Upper lobe of left lung (tissue), 6 donors: ENCODE results near the gene LSM14B. TPM values are rescaled to one million over a fixed set of nuclear protein-coding genes. Genes with fewer than 3 reads are reported as not detected.
A peak's percentile ranks its signal among the peaks of the same experiment; 100 is the strongest.

ENCODE experiments used
- ATAC-seq, 2 donors: fragments of 200-7000 bp; cut with Tn5 transposase; one replicate each; pipeline ENCODE4 v1.9.1; 2022; ENCODE audit warnings: mild to moderate bottlenecking in 2 of 2, moderate library complexity in 2 of 2; ENCODE audit not compliant: low FRiP score in 2 of 2
- DNase-seq, 2 donors: peaks; one replicate each; pipeline ENCODE4 v3.0.0-alpha.2; 2019 to 2020
- H3K27ac ChIP-seq, 4 donors: fragments of 200-600 bp; sonication (generic); one replicate each; pipeline ENCODE4 v1.5.1; 2016 to 2019
- H3K27me3 ChIP-seq, 4 donors: fragments of 200-600 bp; sonication (generic); one replicate each; pipeline ENCODE4 v1.5.1; 2017 to 2019
- H3K36me3 ChIP-seq, 4 donors: fragments of 200-600 bp; sonication (generic); one replicate each; pipeline ENCODE4 v1.5.1; 2016 to 2019
- H3K4me1 ChIP-seq, 4 donors: fragments of 200-600 bp; sonication (generic); one replicate each; pipeline ENCODE4 v1.5.1; 2018 to 2019
- H3K4me3 ChIP-seq, 4 donors: fragments of 200-600 bp; sonication (generic); one replicate each; pipeline ENCODE4 v1.5.1; 2017 to 2019; ENCODE audit warnings: mild to moderate bottlenecking in 2 of 4, moderate library complexity in 1 of 4
- H3K9me3 ChIP-seq, 4 donors: fragments of 200-600 bp; sonication (generic); one replicate each; pipeline ENCODE4 v1.5.1; 2018 to 2019
- EP300 ChIP-seq, 4 donors: sonication (generic); formaldehyde crosslinking; IDR thresholded peaks; one replicate each; pipeline ENCODE4 v1.5.1; 2017; ENCODE audit warnings: antibody characterized with exemption in 4 of 4, control low read depth in 2 of 4
- POLR2A ChIP-seq, 4 donors: fragments of 450-650 bp; IDR thresholded peaks; one replicate each; pipeline ENCODE4 v1.5.1; 2016 to 2017; ENCODE audit warnings: antibody characterized with exemption in 4 of 4, mild to moderate bottlenecking in 2 of 4
- POLR2AphosphoS5 ChIP-seq, 2 donors: sonication (generic); formaldehyde crosslinking; IDR thresholded peaks; one replicate each; pipeline ENCODE4 v1.5.1; 2017; ENCODE audit warnings: antibody characterized with exemption in 2 of 2
- WGBS, 2 donors: methylation state at CpG; one replicate each; pipeline ENCODE4 v1.1.5; 2017 to 2018; 5-methylcytosine and 5-hydroxymethylcytosine counted together
- total RNA-seq, 6 donors: library from RNA; depleted of rRNA in 4 of 6; stranded (reverse); fragments of >200 nt in 4 of 6; gene quantifications; one replicate each; pipeline versions ENCODE4 v1.1.0 to v1.2.1, GENCODE V29; 2016 to 2021
- TF ChIP-seq, protein P1 (sequence below), 6 experiments: fragments of 450-650 bp in 4 of 6; fragments of 200-600 bp in 2 of 6; sonication (generic) in 2 of 6; IDR thresholded peaks; one replicate each; pipeline ENCODE4 v1.5.1; 2016 to 2019; ENCODE audit warnings: antibody characterized with exemption in 6 of 6
- donor health status: DM: no; HTN: no; CAD: no; lungs with moderate emphysema.
- donor health status: DM: no; HTN: yes; CAD: no; lungs with severe emphysema.

The LSM14B gene
- total RNA-seq, 6 donors from 2014 or later = 27.8 to 46.3 (median 36.4) TPM

GRCh38 chr20:62085206-62085605 is 37.1 kb upstream of the LSM14B start:
- no peak for ATAC-seq
- 78 to 81% methylated on average over 8 to 9 of the region's 9 CpGs for WGBS, 2 donors

GRCh38 chr20:62087227-62087626 is 35.0 kb upstream of the LSM14B start:
- TF ChIP-seq, protein P1, sequence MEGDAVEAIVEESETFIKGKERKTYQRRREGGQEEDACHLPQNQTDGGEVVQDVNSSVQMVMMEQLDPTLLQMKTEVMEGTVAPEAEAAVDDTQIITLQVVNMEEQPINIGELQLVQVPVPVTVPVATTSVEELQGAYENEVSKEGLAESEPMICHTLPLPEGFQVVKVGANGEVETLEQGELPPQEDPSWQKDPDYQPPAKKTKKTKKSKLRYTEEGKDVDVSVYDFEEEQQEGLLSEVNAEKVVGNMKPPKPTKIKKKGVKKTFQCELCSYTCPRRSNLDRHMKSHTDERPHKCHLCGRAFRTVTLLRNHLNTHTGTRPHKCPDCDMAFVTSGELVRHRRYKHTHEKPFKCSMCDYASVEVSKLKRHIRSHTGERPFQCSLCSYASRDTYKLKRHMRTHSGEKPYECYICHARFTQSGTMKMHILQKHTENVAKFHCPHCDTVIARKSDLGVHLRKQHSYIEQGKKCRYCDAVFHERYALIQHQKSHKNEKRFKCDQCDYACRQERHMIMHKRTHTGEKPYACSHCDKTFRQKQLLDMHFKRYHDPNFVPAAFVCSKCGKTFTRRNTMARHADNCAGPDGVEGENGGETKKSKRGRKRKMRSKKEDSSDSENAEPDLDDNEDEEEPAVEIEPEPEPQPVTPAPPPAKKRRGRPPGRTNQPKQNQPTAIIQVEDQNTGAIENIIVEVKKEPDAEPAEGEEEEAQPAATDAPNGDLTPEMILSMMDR (IDR thresholded peaks at IDR 0.05) = no peak
- TF ChIP-seq POLR2AphosphoS5 (IDR thresholded peaks at IDR 0.05) (no peak), POLR2A (IDR thresholded peaks at IDR 0.05) (no peak), EP300 (IDR thresholded peaks at IDR 0.05) (no peak)
- DNase-seq (no peak), ATAC-seq (no peak)
- no peak overlapping the region for H3K4me3 ChIP-seq
- no peaks in the 10 kb centered on the region for H3K9me3 ChIP-seq
- H3K4me1 ChIP-seq = no peaks in the 10 kb centered on the region
- 36 to 50% methylated on average over 6 to 11 of the region's 11 CpGs for WGBS, 2 donors
- no peak overlapping the region for H3K27ac ChIP-seq
- no peaks in the 10 kb centered on the region for H3K27me3 ChIP-seq
- no peaks in the 10 kb centered on the region for H3K36me3 ChIP-seq

More at GRCh38 chr20:62085206-62085605, 37.1 kb upstream of the LSM14B start:
- TF ChIP-seq EP300 (IDR thresholded peaks at IDR 0.05) = no peak
- no peak for TF ChIP-seq POLR2A (IDR thresholded peaks at IDR 0.05)
- TF ChIP-seq, protein P1 (IDR thresholded peaks at IDR 0.05) = no peak
- TF ChIP-seq POLR2AphosphoS5 (IDR thresholded peaks at IDR 0.05) = no peak
- Histone ChIP-seq H3K4me3 (no peak overlapping the region), H3K4me1 (no peaks in the 10 kb centered on the region), H3K27ac (no peak overlapping the region), H3K27me3 (no peaks in the 10 kb centered on the region), H3K36me3 (no peaks in the 10 kb centered on the region), H3K9me3 (no peaks in the 10 kb centered on the region)
- DNase-seq = no peak

DNA sequence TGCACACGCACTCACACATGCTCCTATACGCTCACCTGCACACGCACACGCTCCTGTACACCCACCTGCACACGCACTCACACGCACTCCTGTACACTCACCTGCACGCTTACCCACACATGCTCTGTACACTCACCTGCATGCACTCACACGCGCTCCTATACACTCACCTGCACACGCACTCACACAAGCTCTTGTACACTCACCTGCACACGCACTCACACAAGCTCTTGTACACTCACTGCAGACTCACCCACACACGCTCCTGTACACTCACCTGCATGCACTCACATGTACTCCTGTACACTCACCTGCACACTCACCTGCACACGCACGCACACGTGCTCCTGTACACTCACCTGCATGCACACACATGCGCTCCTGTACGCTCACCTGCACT is 34.6 kb upstream of the LSM14B start:
- no peaks in the 10 kb centered on the region for H3K9me3 ChIP-seq
- no peaks in the 10 kb centered on the region for H3K36me3 ChIP-seq
- WGBS, 2 donors = 92 to 93% methylated on average over 17 of the region's 17 CpGs
- no peaks in the 10 kb centered on the region for H3K27me3 ChIP-seq
- TF ChIP-seq EP300 (IDR thresholded peaks at IDR 0.05) (no peak), POLR2AphosphoS5 (IDR thresholded peaks at IDR 0.05) (no peak), POLR2A (IDR thresholded peaks at IDR 0.05) (no peak)
- TF ChIP-seq, protein P1 (IDR thresholded peaks at IDR 0.05) = no peak
- no peaks in the 10 kb centered on the region for H3K4me1 ChIP-seq
- H3K4me3 ChIP-seq = no peak overlapping the region
- ATAC-seq = no peak
- no peak overlapping the region for H3K27ac ChIP-seq
- no peak for DNase-seq

DNA sequence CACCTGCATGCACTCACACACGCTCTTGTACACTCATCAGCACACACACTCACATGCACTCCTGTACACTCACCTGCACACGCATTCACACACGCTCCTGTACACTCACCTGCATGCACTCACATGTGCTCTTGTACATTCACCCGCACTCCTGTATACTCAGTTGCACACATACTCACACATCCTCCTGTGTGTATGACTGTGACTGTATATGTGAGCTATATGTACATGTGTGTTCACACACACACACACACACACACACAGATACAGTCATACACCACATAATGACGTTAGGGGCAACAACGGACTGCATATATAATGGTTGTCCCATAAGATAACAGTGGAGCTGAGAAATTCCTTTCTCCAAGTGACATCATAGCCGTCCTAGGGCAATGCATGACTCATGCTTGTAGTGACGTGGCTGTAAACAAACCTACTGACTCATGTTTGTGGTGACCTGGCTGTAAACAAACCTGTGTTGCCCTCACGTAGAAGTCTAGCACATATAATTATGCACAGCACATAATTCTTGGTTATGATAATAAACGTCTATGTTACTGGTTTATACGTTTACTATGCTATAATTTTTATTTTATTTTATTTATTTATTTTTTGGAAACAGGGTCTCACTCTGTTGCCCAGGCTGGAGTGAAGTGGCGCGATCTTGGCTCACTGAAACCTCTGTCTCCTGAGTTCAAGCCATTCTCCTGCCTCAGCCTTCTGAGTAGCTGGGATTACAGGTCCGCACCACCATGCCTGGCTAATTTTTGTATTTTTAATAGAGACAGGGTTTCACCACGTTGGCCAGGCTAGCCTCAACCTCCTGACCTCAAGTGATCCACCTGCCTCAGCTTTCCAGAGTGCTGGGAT is 33.8 kb upstream of the LSM14B start:
- DNase-seq (no peak), ATAC-seq (peak in 1 of 2 donors; percentile 10)
- Histone ChIP-seq H3K36me3 (no peaks in the 10 kb centered on the region), H3K27ac (no peak overlapping the region), H3K9me3 (no peaks in the 10 kb centered on the region), H3K4me3 (no peak overlapping the region), H3K27me3 (no peaks in the 10 kb centered on the region), H3K4me1 (no peaks in the 10 kb centered on the region)
- TF ChIP-seq, protein P1 (IDR thresholded peaks at IDR 0.05) = no peak
- TF ChIP-seq POLR2AphosphoS5 (IDR thresholded peaks at IDR 0.05) = no peak
- TF ChIP-seq POLR2A (IDR thresholded peaks at IDR 0.05) = no peak
- TF ChIP-seq EP300 (IDR thresholded peaks at IDR 0.05) = no peak
- 64 to 67% methylated on average over 15 of the region's 15 CpGs for WGBS, 2 donors
